NT2/D1 (cell line): ENCODE results near the gene KCNC1.

Experiments used
- SUZ12 ChIP-seq: IDR thresholded peaks from 2 replicates; pipeline ENCODE4 v1.6.1; 2011; ENCODE audit not compliant: insufficient read length, insufficient read depth; ENCODE audit errors: extremely low read depth
- YY1 ChIP-seq: IDR thresholded peaks from 2 replicates; pipeline ENCODE4 v1.6.1; 2011; ENCODE audit not compliant: insufficient read length, insufficient read depth

DNA sequence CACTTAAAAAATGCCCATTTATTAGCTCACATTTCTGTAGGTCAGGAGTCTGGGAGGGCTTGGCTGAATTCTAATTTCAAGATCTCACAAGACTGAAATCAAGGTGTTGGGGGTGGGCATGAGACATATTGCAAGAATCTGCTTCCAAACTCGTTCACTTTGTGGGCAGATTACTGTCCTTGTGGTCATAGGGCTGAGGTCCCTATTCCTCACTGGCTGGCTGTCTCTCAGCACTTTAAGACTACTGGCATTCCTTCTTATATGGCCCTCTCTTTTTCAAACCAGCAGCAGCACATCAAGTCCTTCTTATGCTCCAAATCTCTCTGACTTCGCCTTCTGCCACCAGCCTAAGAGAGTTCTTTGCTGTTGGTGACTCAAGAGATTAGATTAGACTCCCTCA is 43.0 kb upstream of the KCNC1 start:
- TF ChIP-seq YY1 (no peak), SUZ12 (no peak)
